ENCODE results near the gene RPL22L1.
A peak's percentile ranks its signal among the peaks of the same experiment; 100 is the strongest.

RPL22L1 gene

DNA sequence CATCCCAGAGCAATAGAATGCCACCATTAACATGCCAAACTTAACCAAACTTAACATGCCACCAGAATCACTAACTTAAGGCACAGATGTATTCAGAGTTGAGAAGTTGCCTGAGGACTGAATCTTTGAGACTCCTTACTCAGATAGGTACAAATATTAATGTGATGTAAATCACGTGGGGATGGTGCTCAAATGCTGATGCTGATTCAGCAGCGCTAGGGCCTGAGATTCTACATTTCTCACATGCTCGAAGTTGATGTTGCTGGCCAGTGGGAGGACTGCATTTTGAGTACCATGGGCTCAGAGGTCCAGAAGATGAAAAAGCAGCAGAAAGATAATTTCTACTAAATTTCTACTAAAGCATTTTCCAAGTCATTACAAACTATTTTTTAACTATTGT lies 54.1 kb downstream of the RPL22L1 start:
- DNase-seq = no peak
- no peak overlapping the region for H2BK12ac ChIP-seq (ENCODE audit: low read length in 2 of 2)
- H3K27me3 ChIP-seq (ENCODE audit: control insufficient read depth in 1 of 2, insufficient read depth in 1 of 2, low read length in 2 of 2) = no peaks in the 10 kb centered on the region
- no peak overlapping the region for H4K91ac ChIP-seq (ENCODE audit: low read length)
- no peak overlapping the region for H4K8ac ChIP-seq (ENCODE audit: low read length)
- no peak overlapping the region for H3K18ac ChIP-seq (ENCODE audit: low read depth in 1 of 2, low read length in 2 of 2)
- no peak overlapping the region for H3K27ac ChIP-seq (ENCODE audit: low read length, poor library complexity, severe bottlenecking)
- H3K4me2 ChIP-seq (ENCODE audit: low read length, poor library complexity, severe bottlenecking) = no peak overlapping the region
- H3K4me3 ChIP-seq (ENCODE audit: insufficient read depth in 1 of 2, low read depth in 1 of 2, low read length in 2 of 2) = no peak overlapping the region
- H3K9ac ChIP-seq (ENCODE audit: low read length) = no peak overlapping the region
- H3K23ac ChIP-seq (ENCODE audit: low read length in 2 of 2) = no peak overlapping the region
- no peak overlapping the region for H2AK5ac ChIP-seq (ENCODE audit: low read length, severe bottlenecking)
- H2BK5ac ChIP-seq (ENCODE audit: low read depth, low read length, poor library complexity, severe bottlenecking) = no peak overlapping the region
- H3K4me1 ChIP-seq (ENCODE audit: control insufficient read depth, insufficient read depth, low read depth, low read length) = peaks cover 8% of the 10 kb centered on the region
- H3K79me1 ChIP-seq (replicated peaks; ENCODE audit: low read length, poor library complexity, severe bottlenecking) = no peaks in the 10 kb centered on the region
- no peak overlapping the region for H3K14ac ChIP-seq (ENCODE audit: low read length in 2 of 2)
- H2BK120ac ChIP-seq (ENCODE audit: low read depth, low read length) = no peak overlapping the region
- no peak overlapping the region for H2AFZ ChIP-seq (ENCODE audit: low read depth, low read length)
- H3K9me3 ChIP-seq (ENCODE audit: control insufficient read depth, low read length) = no peaks in the 10 kb centered on the region
- no peak overlapping the region for H2BK15ac ChIP-seq (ENCODE audit: low read depth, poor library complexity, severe bottlenecking)
- H3K4ac ChIP-seq (ENCODE audit: low read depth in 1 of 2, low read length in 2 of 2) = no peak overlapping the region
- 77% methylated on average over 2 of the region's 3 CpGs for WGBS
- H3K36me3 ChIP-seq (ENCODE audit: control insufficient read depth in 1 of 2, insufficient read depth in 2 of 2, low read depth in 1 of 2, low read length in 2 of 2) = no peaks in the 10 kb centered on the region

DNA sequence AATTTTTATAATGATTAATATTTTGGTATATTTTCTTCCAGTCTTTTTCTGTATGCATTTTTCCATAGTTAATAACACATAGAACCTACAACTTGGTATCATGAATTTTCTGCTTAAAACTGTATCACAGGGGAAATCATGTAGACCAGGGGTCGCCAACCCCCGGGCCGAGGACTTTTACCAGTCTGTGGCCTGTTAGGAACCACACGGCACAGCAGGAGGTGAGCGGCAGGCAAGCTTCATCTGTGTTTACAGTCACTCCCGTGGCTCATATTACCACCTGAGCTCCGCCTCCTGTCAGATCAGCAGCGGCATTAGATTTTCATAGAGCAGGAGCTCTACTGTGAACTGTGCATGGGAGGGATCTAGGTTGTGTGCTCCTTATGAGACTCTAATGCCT lies 54.7 kb downstream of the RPL22L1 start:
- no peak overlapping the region for H3K14ac ChIP-seq (ENCODE audit: low read length in 2 of 2)
- H3K18ac ChIP-seq (ENCODE audit: low read depth in 1 of 2, low read length in 2 of 2) = peak overlapping the region in 1 of 2 experiments; percentile 16
- H3K9me3 ChIP-seq (ENCODE audit: control insufficient read depth, low read length) = no peaks in the 10 kb centered on the region
- no peak for DNase-seq
- H3K79me1 ChIP-seq (replicated peaks; ENCODE audit: low read length, poor library complexity, severe bottlenecking) = no peaks in the 10 kb centered on the region
- WGBS = 30% methylated on average over 6 of the region's 8 CpGs
- H3K9ac ChIP-seq (ENCODE audit: low read length) = no peak overlapping the region
- H2AFZ ChIP-seq (ENCODE audit: low read depth, low read length) = no peak overlapping the region
- peak overlapping the region; percentile 51 for H3K4me2 ChIP-seq (ENCODE audit: low read length, poor library complexity, severe bottlenecking)
- no peak overlapping the region for H3K4me3 ChIP-seq (ENCODE audit: insufficient read depth in 1 of 2, low read depth in 1 of 2, low read length in 2 of 2)
- H3K36me3 ChIP-seq (ENCODE audit: control insufficient read depth in 1 of 2, insufficient read depth in 2 of 2, low read depth in 1 of 2, low read length in 2 of 2) = no peaks in the 10 kb centered on the region
- no peak overlapping the region for H2AK5ac ChIP-seq (ENCODE audit: low read length, severe bottlenecking)
- no peak overlapping the region for H4K91ac ChIP-seq (ENCODE audit: low read length)
- H2BK15ac ChIP-seq (ENCODE audit: low read depth, poor library complexity, severe bottlenecking) = no peak overlapping the region
- H3K27me3 ChIP-seq (ENCODE audit: control insufficient read depth in 1 of 2, insufficient read depth in 1 of 2, low read length in 2 of 2) = no peaks in the 10 kb centered on the region
- no peak overlapping the region for H3K27ac ChIP-seq (ENCODE audit: low read length, poor library complexity, severe bottlenecking)
- no peak overlapping the region for H2BK12ac ChIP-seq (ENCODE audit: low read length in 2 of 2)
- peaks cover 8% of the 10 kb centered on the region for H3K4me1 ChIP-seq (ENCODE audit: control insufficient read depth, insufficient read depth, low read depth, low read length)
- no peak overlapping the region for H2BK120ac ChIP-seq (ENCODE audit: low read depth, low read length)
- no peak overlapping the region for H3K4ac ChIP-seq (ENCODE audit: low read depth in 1 of 2, low read length in 2 of 2)
- H3K23ac ChIP-seq (ENCODE audit: low read length in 2 of 2) = no peak overlapping the region
- no peak overlapping the region for H2BK5ac ChIP-seq (ENCODE audit: low read depth, low read length, poor library complexity, severe bottlenecking)
- no peak overlapping the region for H4K8ac ChIP-seq (ENCODE audit: low read length)

Data from mesenchymal stem cell (in vitro differentiated cells and primary cell).